ENCODE results near the gene SHFL. TPM values are rescaled to one million over a fixed set of nuclear protein-coding genes. Genes with fewer than 3 reads are reported as not detected.

The SHFL gene
- total RNA-seq, 1 experiment from 2014 or later: 18.5 TPM

DNA sequence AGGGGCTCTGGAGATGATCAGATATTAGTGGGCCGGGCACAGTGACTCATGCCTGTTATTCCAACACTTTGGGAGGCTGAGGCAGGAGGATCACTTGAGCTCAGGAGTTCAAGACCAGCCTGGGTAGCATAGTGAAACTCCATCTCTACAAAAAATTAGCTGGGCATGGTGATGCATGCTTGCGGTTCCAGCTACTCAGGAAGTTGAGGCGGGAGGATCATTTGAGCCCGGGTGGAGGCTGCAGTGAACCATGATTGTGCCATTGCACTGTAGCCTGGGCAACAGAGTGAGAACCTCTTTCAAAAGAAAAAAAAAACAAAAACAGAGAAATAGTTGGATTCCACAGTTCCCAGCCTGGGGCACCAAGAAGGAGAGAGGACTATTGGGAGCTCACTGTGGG lies 17.9 kb upstream of the SHFL start:
- Histone ChIP-seq H3K4me2 (ENCODE audit: low read length) (no peak overlapping the region), H3K79me2 (ENCODE audit: insufficient read depth, low read length) (no peaks in the 10 kb centered on the region), H4K20me1 (ENCODE audit: insufficient read depth) (no peaks in the 10 kb centered on the region), H3K9ac (ENCODE audit: low read length) (no peak overlapping the region), H3K27me3 (ENCODE audit: insufficient read depth, low read length) (peaks cover 6% of the 10 kb centered on the region; the same call in 1 of the 2 replicates), H2AFZ (ENCODE audit: low read depth, low read length, poor library complexity, severe bottlenecking) (no peak overlapping the region), H3K9me2 (ENCODE audit: insufficient read depth) (no peaks in the 10 kb centered on the region), H3K9me3 (ENCODE audit: control insufficient read depth in 1 of 2, insufficient read depth in 1 of 2, low read depth in 1 of 2, low read length in 2 of 2) (no peaks in the 10 kb centered on the region), H3K36me3 (ENCODE audit: control insufficient read depth in 1 of 2, insufficient read depth in 2 of 2, low read length in 2 of 2) (no peaks in the 10 kb centered on the region), H3K27ac (ENCODE audit: low read depth, low read length) (no peak overlapping the region), H3K4me1 (ENCODE audit: control insufficient read depth in 1 of 2, insufficient read depth in 2 of 2, low read length in 2 of 2) (peaks cover 0 to 6% of the 10 kb centered on the region in 2 experiments; a peak in 1 of 4 replicates), H3K4me3 (replicated peaks in 1 of 2; ENCODE audit: low read depth in 1 of 2, low read length in 2 of 2) (no peak overlapping the region)
- intact Hi-C loops (cut with micrococcal nuclease): no loop called here
- no TSS peak for BruUV-seq (replicated peaks)
- no peak for TF ChIP-seq ELF1 (IDR thresholded peaks at IDR 0.05; ENCODE audit: borderline replicate concordance, low read depth)
- no peak for TF ChIP-seq EGR1 (IDR thresholded peaks at IDR 0.05; ENCODE audit: low read depth)
- TF ChIP-seq, protein P1, sequence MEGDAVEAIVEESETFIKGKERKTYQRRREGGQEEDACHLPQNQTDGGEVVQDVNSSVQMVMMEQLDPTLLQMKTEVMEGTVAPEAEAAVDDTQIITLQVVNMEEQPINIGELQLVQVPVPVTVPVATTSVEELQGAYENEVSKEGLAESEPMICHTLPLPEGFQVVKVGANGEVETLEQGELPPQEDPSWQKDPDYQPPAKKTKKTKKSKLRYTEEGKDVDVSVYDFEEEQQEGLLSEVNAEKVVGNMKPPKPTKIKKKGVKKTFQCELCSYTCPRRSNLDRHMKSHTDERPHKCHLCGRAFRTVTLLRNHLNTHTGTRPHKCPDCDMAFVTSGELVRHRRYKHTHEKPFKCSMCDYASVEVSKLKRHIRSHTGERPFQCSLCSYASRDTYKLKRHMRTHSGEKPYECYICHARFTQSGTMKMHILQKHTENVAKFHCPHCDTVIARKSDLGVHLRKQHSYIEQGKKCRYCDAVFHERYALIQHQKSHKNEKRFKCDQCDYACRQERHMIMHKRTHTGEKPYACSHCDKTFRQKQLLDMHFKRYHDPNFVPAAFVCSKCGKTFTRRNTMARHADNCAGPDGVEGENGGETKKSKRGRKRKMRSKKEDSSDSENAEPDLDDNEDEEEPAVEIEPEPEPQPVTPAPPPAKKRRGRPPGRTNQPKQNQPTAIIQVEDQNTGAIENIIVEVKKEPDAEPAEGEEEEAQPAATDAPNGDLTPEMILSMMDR (IDR thresholded peaks at IDR 0.05 in 2 of 3, conservative IDR thresholded peaks at IDR 0.05 in 1 of 3; ENCODE audit: borderline replicate concordance in 1 of 3, insufficient read depth in 1 of 3, low read depth in 2 of 3, low read length in 2 of 3): no peak
- no peak for TF ChIP-seq FOSL1 (IDR thresholded peaks at IDR 0.05; ENCODE audit: low read depth)
- TF ChIP-seq, protein P2, sequence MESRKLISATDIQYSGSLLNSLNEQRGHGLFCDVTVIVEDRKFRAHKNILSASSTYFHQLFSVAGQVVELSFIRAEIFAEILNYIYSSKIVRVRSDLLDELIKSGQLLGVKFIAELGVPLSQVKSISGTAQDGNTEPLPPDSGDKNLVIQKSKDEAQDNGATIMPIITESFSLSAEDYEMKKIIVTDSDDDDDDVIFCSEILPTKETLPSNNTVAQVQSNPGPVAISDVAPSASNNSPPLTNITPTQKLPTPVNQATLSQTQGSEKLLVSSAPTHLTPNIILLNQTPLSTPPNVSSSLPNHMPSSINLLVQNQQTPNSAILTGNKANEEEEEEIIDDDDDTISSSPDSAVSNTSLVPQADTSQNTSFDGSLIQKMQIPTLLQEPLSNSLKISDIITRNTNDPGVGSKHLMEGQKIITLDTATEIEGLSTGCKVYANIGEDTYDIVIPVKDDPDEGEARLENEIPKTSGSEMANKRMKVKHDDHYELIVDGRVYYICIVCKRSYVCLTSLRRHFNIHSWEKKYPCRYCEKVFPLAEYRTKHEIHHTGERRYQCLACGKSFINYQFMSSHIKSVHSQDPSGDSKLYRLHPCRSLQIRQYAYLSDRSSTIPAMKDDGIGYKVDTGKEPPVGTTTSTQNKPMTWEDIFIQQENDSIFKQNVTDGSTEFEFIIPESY (IDR thresholded peaks at IDR 0.05; ENCODE audit: extremely low read depth, insufficient replicate concordance, low read length): no peak
- TF ChIP-seq, protein P3, sequence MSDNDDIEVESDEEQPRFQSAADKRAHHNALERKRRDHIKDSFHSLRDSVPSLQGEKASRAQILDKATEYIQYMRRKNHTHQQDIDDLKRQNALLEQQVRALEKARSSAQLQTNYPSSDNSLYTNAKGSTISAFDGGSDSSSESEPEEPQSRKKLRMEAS (IDR thresholded peaks at IDR 0.05): no peak
- TF ChIP-seq CBX3 (IDR thresholded peaks at IDR 0.05; ENCODE audit: low read depth): no peak
- no peak for TF ChIP-seq CEBPB (IDR thresholded peaks at IDR 0.05; ENCODE audit: low read depth)
- TF ChIP-seq EZH2 (IDR thresholded peaks at IDR 0.05): no peak
- TF ChIP-seq, protein P4, sequence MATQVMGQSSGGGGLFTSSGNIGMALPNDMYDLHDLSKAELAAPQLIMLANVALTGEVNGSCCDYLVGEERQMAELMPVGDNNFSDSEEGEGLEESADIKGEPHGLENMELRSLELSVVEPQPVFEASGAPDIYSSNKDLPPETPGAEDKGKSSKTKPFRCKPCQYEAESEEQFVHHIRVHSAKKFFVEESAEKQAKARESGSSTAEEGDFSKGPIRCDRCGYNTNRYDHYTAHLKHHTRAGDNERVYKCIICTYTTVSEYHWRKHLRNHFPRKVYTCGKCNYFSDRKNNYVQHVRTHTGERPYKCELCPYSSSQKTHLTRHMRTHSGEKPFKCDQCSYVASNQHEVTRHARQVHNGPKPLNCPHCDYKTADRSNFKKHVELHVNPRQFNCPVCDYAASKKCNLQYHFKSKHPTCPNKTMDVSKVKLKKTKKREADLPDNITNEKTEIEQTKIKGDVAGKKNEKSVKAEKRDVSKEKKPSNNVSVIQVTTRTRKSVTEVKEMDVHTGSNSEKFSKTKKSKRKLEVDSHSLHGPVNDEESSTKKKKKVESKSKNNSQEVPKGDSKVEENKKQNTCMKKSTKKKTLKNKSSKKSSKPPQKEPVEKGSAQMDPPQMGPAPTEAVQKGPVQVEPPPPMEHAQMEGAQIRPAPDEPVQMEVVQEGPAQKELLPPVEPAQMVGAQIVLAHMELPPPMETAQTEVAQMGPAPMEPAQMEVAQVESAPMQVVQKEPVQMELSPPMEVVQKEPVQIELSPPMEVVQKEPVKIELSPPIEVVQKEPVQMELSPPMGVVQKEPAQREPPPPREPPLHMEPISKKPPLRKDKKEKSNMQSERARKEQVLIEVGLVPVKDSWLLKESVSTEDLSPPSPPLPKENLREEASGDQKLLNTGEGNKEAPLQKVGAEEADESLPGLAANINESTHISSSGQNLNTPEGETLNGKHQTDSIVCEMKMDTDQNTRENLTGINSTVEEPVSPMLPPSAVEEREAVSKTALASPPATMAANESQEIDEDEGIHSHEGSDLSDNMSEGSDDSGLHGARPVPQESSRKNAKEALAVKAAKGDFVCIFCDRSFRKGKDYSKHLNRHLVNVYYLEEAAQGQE (IDR thresholded peaks at IDR 0.05; ENCODE audit: low read depth): no peak
- TF ChIP-seq EZH2phosphoT487 (IDR thresholded peaks at IDR 0.05; ENCODE audit: borderline replicate concordance): no peak
- no peak for TF ChIP-seq ZNF274 (IDR thresholded peaks at IDR 0.05; ENCODE audit: low read depth, low read length)
- no peak for TF ChIP-seq SP1 (IDR thresholded peaks at IDR 0.05; ENCODE audit: low read depth)
- CTCF ChIA-PET: no interaction called here
- RAD21 ChIA-PET (ENCODE audit: low non-redundant PET in 1 of 2, low total read pairs in 2 of 2, uncharacterized antibody in 2 of 2, unreplicated experiment in 2 of 2): no interaction called here
- no peak for DNase-seq (ENCODE audit: low read depth, low spot score)
- POLR2A ChIA-PET: no interaction called here
- no peak for ATAC-seq
